Measurements from ENCODE around the gene QRICH2.

QRICH2 gene

GRCh38 chr17:76239538-76240274, 68.4 kb downstream of the QRICH2 start:
- TF ChIP-seq CTCF (IDR thresholded peaks at IDR 0.05; ENCODE audit: borderline replicate concordance, insufficient read depth, low read depth, low read length): no peak
- H3K4me3 ChIP-seq (ENCODE audit: low read depth, low read length): peak overlapping the region; percentile 44

- H3K4me3 ChIP-seq (ENCODE audit: low read depth, low read length): no peak overlapping the region
- TF ChIP-seq CTCF (IDR thresholded peaks at IDR 0.05; ENCODE audit: borderline replicate concordance, insufficient read depth, low read depth, low read length): no peak
Measured at GRCh38 chr17:76238847-76239537, 69.1 kb downstream of the QRICH2 start.

- no peak for TF ChIP-seq CTCF (IDR thresholded peaks at IDR 0.05; ENCODE audit: borderline replicate concordance, insufficient read depth, low read depth, low read length)
- no peak overlapping the region for H3K4me3 ChIP-seq (ENCODE audit: low read depth, low read length)
Measured at GRCh38 chr17:76237859-76238313, 70.2 kb downstream of the QRICH2 start.

- TF ChIP-seq CTCF (IDR thresholded peaks at IDR 0.05; ENCODE audit: borderline replicate concordance, insufficient read depth, low read depth, low read length): no peak
- H3K4me3 ChIP-seq (ENCODE audit: low read depth, low read length): no peak overlapping the region
Measured at GRCh38 chr17:76236603-76237002, 71.5 kb downstream of the QRICH2 start.

GRCh38 chr17:76235883-76236282, 72.2 kb downstream of the QRICH2 start:
- TF ChIP-seq CTCF (IDR thresholded peaks at IDR 0.05; ENCODE audit: borderline replicate concordance, insufficient read depth, low read depth, low read length): no peak
- no peak overlapping the region for H3K4me3 ChIP-seq (ENCODE audit: low read depth, low read length)

GRCh38 chr17:76234354-76234679, 73.8 kb downstream of the QRICH2 start:
- no peak for TF ChIP-seq CTCF (IDR thresholded peaks at IDR 0.05; ENCODE audit: borderline replicate concordance, insufficient read depth, low read depth, low read length)
- H3K4me3 ChIP-seq (ENCODE audit: low read depth, low read length): no peak overlapping the region

Data from GM12875 (cell line).